K562 (cell line): ENCODE results near the gene SALL3.
A peak's percentile ranks its signal among the peaks of the same experiment; 100 is the strongest.

Source experiments
- CHCHD3 ChIP-seq: fragments of 250-450 bp; sonication (Bioruptor Pico); IDR thresholded peaks from 2 replicates; pipeline ENCODE4 v2.1.2; 2022; ENCODE audit warnings: mild to moderate bottlenecking
- CTCF ChIP-seq, 3 experiments: IDR thresholded peaks in 2 of 3; conservative IDR thresholded peaks in 1 of 3; 2 replicates each; pipeline ENCODE4 v1.5.1; 2011 to 2012; ENCODE audit warnings: low read length in 3 of 3, mild to moderate bottlenecking in 3 of 3, control low read depth in 2 of 3, improper control_type of control experiment in 1 of 3, inconsistent platforms in 1 of 3, low read depth in 1 of 3, mixed read lengths in 1 of 3, moderate library complexity in 1 of 3; ENCODE audit not compliant: insufficient read depth in 2 of 3
- E2F8 ChIP-seq: fragments of 450-650 bp; IDR thresholded peaks from 2 replicates; pipeline ENCODE4 v1.7.1; 2018; ENCODE audit warnings: mild to moderate bottlenecking, low read depth; ENCODE audit not compliant: partially characterized antibody
- EZH2 ChIP-seq: IDR thresholded peaks from 2 replicates; pipeline ENCODE4 v1.6.1; 2012; ENCODE audit warnings: low read depth, mild to moderate bottlenecking, inconsistent platforms, low read length, borderline replicate concordance
- GABPA ChIP-seq: fragments of 200-800 bp; sonication (Bioruptor generic); conservative IDR thresholded peaks from 2 replicates; pipeline ENCODE4 v1.6.1; 2016; ENCODE audit warnings: low read depth, missing genetic modification characterization, missing compliant biosample characterization
- GTF3C2 ChIP-seq: IDR thresholded peaks from 3 replicates; pipeline ENCODE4 v1.6.1; 2011; ENCODE audit warnings: borderline replicate concordance, mild to moderate bottlenecking, moderate library complexity; ENCODE audit not compliant: insufficient read length; ENCODE audit errors: extremely low read depth
- MAFK ChIP-seq: IDR thresholded peaks from 2 replicates; pipeline ENCODE4 v1.6.1; 2011; ENCODE audit warnings: low read length, improper control_type of control experiment
- NCOR1 ChIP-seq: fragments of 450-650 bp; IDR thresholded peaks from 2 replicates; pipeline ENCODE4 v1.6.1; 2016; ENCODE audit warnings: mild to moderate bottlenecking, moderate library complexity
- REST ChIP-seq, 2 experiments: fragments of 450-650 bp; formaldehyde crosslinking in 1 of 2; IDR thresholded peaks; 2 replicates each; pipeline versions ENCODE4 v1.4.0 to v1.6.1; 2014 to 2020; ENCODE audit warnings: mild to moderate bottlenecking in 2 of 2, borderline replicate concordance in 1 of 2, low read depth in 1 of 2
- TAF1 ChIP-seq: IDR thresholded peaks from 2 replicates; pipeline ENCODE4 v1.6.1; 2011; ENCODE audit warnings: mild to moderate bottlenecking, low read length, moderate library complexity; ENCODE audit not compliant: insufficient read depth, control insufficient read depth, severe bottlenecking; ENCODE audit errors: extremely low read depth
- TCF7L2 ChIP-seq: fragments of 150-350 bp; IDR thresholded peaks from 2 replicates; pipeline ENCODE4 v1.6.1; 2016; ENCODE audit warnings: low read depth, mild to moderate bottlenecking, low read length, moderate library complexity
- ZNF197 ChIP-seq: fragments of 200-800 bp; sonication (Bioruptor generic); IDR thresholded peaks from 2 replicates; pipeline ENCODE4 v1.6.1; 2016; ENCODE audit warnings: low read depth, missing genetic modification characterization, missing compliant biosample characterization
- ZNF592 ChIP-seq: fragments of 450-650 bp; IDR thresholded peaks from 2 replicates; pipeline ENCODE4 v1.6.1; 2017; ENCODE audit warnings: antibody characterized with exemption, mild to moderate bottlenecking

GRCh38 chr18:79026491-79026890 lies 46.9 kb downstream of the SALL3 start:
- TF ChIP-seq TAF1 (no peak), REST (IDR thresholded peaks at IDR 0.05; ENCODE audit: borderline replicate concordance) (no peak), REST (CRISPR knock-in tag; IDR thresholded peaks at IDR 0.05; ENCODE audit: low read depth) (no peak), CTCF (IDR thresholded peaks at IDR 0.05 in 2 of 3, conservative IDR thresholded peaks at IDR 0.05 in 1 of 3; ENCODE audit: insufficient read depth in 2 of 3, low read depth in 1 of 3, low read length in 3 of 3) (peak in 2 of 3 experiments; percentile 21 to 22; a peak in 1 of 6 replicates), CHCHD3 (CRISPR knock-in tag) (no peak), NCOR1 (no peak), ZNF592 (no peak), EZH2 (no peak), GTF3C2 (no peak), GABPA (tag) (no peak), TCF7L2 (no peak), E2F8 (no peak), MAFK (no peak), ZNF197 (CRISPR knock-in tag) (no peak)
